ENCODE measurements around the gene RAB20.

Gene RAB20

DNA sequence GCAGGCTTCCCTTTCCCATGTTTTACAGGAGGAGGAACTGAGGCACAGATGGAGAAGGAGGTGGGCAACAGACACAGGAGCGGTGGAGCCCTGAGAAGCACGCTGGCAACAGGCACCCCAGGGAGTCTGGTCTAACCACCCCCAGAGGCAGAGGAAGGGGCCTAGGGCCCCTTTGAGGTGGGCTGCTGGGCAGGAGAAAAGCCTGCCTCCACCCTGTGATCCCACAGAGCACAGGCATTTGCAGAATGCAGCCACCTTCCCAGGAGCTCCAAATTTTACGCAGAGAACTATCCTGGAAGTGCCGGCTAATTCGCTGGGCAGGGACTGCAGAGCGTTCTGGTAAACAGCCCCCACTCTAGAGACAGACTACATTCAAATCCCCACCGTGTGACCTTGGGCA, 30.4 kb downstream of the RAB20 start:
- no peak for FAIRE-seq
- DNase-seq (ENCODE audit: insufficient read length, low spot score) = no peak
- TF ChIP-seq, protein P1, sequence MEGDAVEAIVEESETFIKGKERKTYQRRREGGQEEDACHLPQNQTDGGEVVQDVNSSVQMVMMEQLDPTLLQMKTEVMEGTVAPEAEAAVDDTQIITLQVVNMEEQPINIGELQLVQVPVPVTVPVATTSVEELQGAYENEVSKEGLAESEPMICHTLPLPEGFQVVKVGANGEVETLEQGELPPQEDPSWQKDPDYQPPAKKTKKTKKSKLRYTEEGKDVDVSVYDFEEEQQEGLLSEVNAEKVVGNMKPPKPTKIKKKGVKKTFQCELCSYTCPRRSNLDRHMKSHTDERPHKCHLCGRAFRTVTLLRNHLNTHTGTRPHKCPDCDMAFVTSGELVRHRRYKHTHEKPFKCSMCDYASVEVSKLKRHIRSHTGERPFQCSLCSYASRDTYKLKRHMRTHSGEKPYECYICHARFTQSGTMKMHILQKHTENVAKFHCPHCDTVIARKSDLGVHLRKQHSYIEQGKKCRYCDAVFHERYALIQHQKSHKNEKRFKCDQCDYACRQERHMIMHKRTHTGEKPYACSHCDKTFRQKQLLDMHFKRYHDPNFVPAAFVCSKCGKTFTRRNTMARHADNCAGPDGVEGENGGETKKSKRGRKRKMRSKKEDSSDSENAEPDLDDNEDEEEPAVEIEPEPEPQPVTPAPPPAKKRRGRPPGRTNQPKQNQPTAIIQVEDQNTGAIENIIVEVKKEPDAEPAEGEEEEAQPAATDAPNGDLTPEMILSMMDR (IDR thresholded peaks at IDR 0.05; ENCODE audit: insufficient read depth, missing control alignments) = no peak

GRCh38 chr13:110529522-110530311, 31.8 kb downstream of the RAB20 start:
- FAIRE-seq (no peak), DNase-seq (ENCODE audit: insufficient read length, low spot score) (no peak)
- TF ChIP-seq, protein P1 (IDR thresholded peaks at IDR 0.05; ENCODE audit: insufficient read depth, missing control alignments) = no peak

- FAIRE-seq = no peak
- TF ChIP-seq, protein P1 (IDR thresholded peaks at IDR 0.05; ENCODE audit: insufficient read depth, missing control alignments) = no peak
- DNase-seq (ENCODE audit: insufficient read length, low spot score) = no peak
These were observed 32.6 kb downstream of the RAB20 start for GRCh38 chr13:110528911-110529310.

DNA sequence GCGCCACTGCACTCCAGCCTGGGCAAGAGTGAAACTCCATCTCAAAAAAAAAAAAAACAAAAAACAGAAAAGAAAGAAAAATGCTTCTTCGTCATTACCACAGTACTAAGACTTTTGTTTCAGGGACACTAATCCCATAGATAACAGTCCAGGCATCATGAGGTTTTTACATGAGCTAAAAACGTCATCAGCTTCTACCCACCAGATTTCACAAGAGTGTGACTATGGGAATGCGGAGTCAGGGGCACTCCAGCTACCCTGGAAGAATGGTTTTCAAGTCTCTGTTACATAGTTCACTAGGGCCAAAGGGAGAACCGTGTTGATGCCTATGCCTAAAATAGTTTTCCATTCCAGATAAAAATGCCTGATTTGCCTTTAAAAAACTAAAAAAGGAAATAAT, 33.2 kb downstream of the RAB20 start:
- TF ChIP-seq, protein P1 (IDR thresholded peaks at IDR 0.05; ENCODE audit: insufficient read depth, missing control alignments) = no peak
- no peak for DNase-seq (ENCODE audit: insufficient read length, low spot score)

DNA sequence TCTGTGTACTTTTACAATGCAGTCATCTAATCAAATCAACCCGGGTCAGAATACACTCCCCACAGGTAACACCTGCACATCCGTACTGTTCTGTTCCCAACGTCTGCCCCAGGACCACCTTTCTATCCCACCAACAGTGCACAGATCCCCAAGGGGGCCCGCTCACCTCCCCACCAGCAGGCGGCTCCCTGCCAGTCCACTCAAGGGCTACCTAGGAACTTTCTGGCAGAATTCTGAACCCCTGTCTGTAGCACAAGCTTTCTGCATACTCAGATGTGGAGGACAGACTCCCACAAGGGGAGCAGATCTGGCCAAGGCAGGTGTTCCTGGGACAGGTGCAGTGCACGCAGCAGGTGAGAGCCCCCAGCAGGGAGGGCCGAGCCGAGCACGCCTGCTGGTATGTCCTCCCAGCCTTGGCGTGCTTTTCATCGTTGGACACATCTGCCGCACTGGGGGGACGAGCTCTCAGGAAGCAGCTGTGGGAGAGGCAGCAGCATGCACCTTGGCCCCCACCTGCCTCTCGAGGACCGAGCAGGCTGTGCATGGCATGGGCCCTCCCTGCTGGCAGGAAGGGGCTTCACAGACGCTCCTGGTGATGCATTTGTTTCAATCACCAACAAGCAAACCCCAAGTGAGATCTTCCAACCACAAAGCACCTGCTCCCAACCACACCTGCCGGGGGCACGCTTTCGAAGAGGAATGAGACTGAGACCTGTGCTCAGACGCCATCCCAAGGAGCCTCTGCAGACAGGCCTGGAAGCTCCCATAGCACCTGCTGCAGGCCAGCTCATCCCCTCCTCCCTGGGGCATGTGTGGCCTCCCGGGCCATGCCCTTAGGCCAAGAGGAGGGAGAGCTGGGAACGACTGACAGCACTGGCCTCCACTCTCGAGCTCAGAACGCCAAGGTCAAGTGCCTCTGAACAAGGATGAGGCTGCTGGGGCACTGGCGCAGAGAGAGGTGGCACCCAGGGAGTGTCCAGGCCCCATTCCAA, 35.9 kb downstream of the RAB20 start:
- no peak for DNase-seq (ENCODE audit: insufficient read length, low spot score)
- FAIRE-seq = no peak
- TF ChIP-seq, protein P1 (IDR thresholded peaks at IDR 0.05; ENCODE audit: insufficient read depth, missing control alignments) = no peak

More for the DNA sequence above, 33.2 kb downstream of the RAB20 start:
- no peak for FAIRE-seq

- TF ChIP-seq, protein P1 (IDR thresholded peaks at IDR 0.05; ENCODE audit: insufficient read depth, missing control alignments) = no peak
- DNase-seq (ENCODE audit: insufficient read length, low spot score) (no peak), FAIRE-seq (no peak)
These were observed 36.8 kb downstream of the RAB20 start for GRCh38 chr13:110524541-110525257.
